Measurements from ENCODE around the gene RPL41.

Gene RPL41

DNA sequence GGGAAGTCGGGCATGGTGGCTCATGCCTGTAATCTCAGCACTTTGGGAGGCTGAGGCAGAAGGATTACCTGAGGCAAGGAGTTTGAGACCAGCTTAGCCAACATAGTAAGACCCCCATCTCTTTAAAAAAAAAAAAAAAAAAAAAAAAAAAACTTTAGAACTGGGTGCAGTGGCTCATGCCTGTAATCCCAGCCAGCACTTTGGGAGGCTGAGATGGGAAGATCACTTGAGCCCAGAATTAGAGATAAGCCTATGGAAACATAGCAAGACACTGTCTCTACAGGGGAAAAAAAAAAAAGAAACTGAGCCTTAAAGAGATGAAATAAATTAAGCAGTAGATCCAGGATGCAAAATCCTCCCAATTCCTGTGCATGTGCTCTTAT, 13.8 kb upstream of the RPL41 start:
- TF ChIP-seq CREB1 (IDR thresholded peaks at IDR 0.05; ENCODE audit: low read depth): no peak
- no peak for TF ChIP-seq YY1 (IDR thresholded peaks at IDR 0.05; ENCODE audit: low read depth)
- no peak for TF ChIP-seq EGR1 (IDR thresholded peaks at IDR 0.05)
- no peak for TF ChIP-seq MAX (IDR thresholded peaks at IDR 0.05)
- TF ChIP-seq NFIC (IDR thresholded peaks at IDR 0.05): no peak
- no peak for TF ChIP-seq CEBPB (IDR thresholded peaks at IDR 0.05)
- no peak for TF ChIP-seq TCF12 (IDR thresholded peaks at IDR 0.05; ENCODE audit: low read depth)
- TF ChIP-seq EP300 (IDR thresholded peaks at IDR 0.05; ENCODE audit: borderline replicate concordance): no peak
- no peak for TF ChIP-seq RAD21 (IDR thresholded peaks at IDR 0.05; ENCODE audit: low read depth)
- TF ChIP-seq TEAD4 (IDR thresholded peaks at IDR 0.05): no peak
- no peak for TF ChIP-seq USF1 (IDR thresholded peaks at IDR 0.05)
- TF ChIP-seq ZBTB7A (IDR thresholded peaks at IDR 0.05; ENCODE audit: low read depth): no peak
- TF ChIP-seq FOXM1 (IDR thresholded peaks at IDR 0.05; ENCODE audit: borderline replicate concordance, low read depth): no peak
- no peak for TF ChIP-seq TAF1 (IDR thresholded peaks at IDR 0.05; ENCODE audit: low read depth)

GRCh38 chr12:56103066-56103711, 13.2 kb upstream of the RPL41 start:
- TF ChIP-seq RAD21 (IDR thresholded peaks at IDR 0.05; ENCODE audit: low read depth) (no peak), CEBPB (IDR thresholded peaks at IDR 0.05) (no peak), ZBTB7A (IDR thresholded peaks at IDR 0.05; ENCODE audit: low read depth) (no peak), REST (IDR thresholded peaks at IDR 0.05; ENCODE audit: low read depth) (no peak), CREB1 (IDR thresholded peaks at IDR 0.05; ENCODE audit: low read depth) (no peak), TCF12 (IDR thresholded peaks at IDR 0.05; ENCODE audit: low read depth) (no peak), USF1 (IDR thresholded peaks at IDR 0.05) (no peak), MAX (IDR thresholded peaks at IDR 0.05) (no peak), EGR1 (IDR thresholded peaks at IDR 0.05) (no peak), TEAD4 (IDR thresholded peaks at IDR 0.05) (no peak), TAF1 (IDR thresholded peaks at IDR 0.05; ENCODE audit: low read depth) (no peak), FOXM1 (IDR thresholded peaks at IDR 0.05; ENCODE audit: borderline replicate concordance, low read depth) (no peak)

GRCh38 chr12:56103823-56104108, 12.7 kb upstream of the RPL41 start:
- peak; percentile 60; the same call in 1 of the 2 replicates for TF ChIP-seq EP300 (IDR thresholded peaks at IDR 0.05; ENCODE audit: borderline replicate concordance)
- 0 out of 2 replicates have a peak, but pooled peaks have one; percentile 2 for TF ChIP-seq RAD21 (IDR thresholded peaks at IDR 0.05; ENCODE audit: low read depth)
- peak; percentile 40; the same call in 1 of the 2 replicates for TF ChIP-seq YY1 (IDR thresholded peaks at IDR 0.05; ENCODE audit: low read depth)
- TF ChIP-seq EGR1 (IDR thresholded peaks at IDR 0.05): no peak
- TF ChIP-seq CREB1 (IDR thresholded peaks at IDR 0.05; ENCODE audit: low read depth): no peak; the same call in 1 of the 2 replicates
- TF ChIP-seq NFIC (IDR thresholded peaks at IDR 0.05): no peak

DNA sequence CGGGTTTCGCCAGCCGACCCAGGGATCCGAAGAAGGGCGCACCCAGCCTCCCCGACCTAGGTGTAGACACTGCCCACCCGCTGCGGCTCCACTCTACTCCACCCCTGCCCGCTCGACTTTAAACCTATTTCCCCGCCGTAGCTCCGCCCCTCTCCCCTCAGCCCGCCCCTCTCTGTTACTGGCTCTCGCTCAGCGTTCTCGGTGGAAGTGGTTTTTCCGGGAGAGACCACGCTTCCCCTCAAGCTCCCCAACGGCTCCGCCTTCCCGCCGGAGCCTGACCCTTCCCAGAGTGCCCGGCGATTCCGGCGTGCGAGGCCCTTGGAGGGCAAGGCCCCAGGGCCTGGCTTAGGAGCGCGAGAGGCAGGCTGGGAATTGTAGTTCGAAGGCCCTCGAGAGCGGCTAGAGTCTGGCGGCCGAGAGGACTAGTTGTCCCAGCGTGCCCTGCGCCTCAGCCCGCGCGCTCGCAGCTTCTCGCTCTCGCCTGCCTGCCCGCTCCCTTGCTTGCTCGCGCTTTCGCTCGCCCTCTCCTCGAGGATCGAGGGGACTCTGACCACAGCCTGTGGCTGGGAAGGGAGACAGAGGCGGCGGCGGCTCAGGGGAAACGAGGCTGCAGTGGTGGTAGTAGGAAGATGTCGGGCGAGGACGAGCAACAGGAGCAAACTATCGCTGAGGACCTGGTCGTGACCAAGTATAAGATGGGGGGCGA, 12.2 kb upstream of the RPL41 start, which contains the start of gene PA2G4:
PA2G4 (plus strand) TSS at position 451 of the 706 bp plus-strand sequence; CDS start at position 630, 179 bp downstream.
- TF ChIP-seq USF1 (IDR thresholded peaks at IDR 0.05) (no peak; the same call in 1 of the 2 replicates), TCF12 (IDR thresholded peaks at IDR 0.05; ENCODE audit: low read depth) (peak; percentile 46), CREB1 (IDR thresholded peaks at IDR 0.05; ENCODE audit: low read depth) (peak; percentile 38; the same call in 1 of the 2 replicates), MAX (IDR thresholded peaks at IDR 0.05) (peak; percentile 97), TAF1 (IDR thresholded peaks at IDR 0.05; ENCODE audit: low read depth) (peak; percentile 87), NFIC (IDR thresholded peaks at IDR 0.05) (peak; percentile 6; the same call in 1 of the 2 replicates), EP300 (IDR thresholded peaks at IDR 0.05; ENCODE audit: borderline replicate concordance) (no peak; the same call in 1 of the 2 replicates), TEAD4 (IDR thresholded peaks at IDR 0.05) (peak; percentile 5; the same call in 1 of the 2 replicates), EGR1 (IDR thresholded peaks at IDR 0.05) (no peak), CEBPB (IDR thresholded peaks at IDR 0.05) (no peak), RAD21 (IDR thresholded peaks at IDR 0.05; ENCODE audit: low read depth) (peak; percentile 21; the same call in 1 of the 2 replicates), REST (IDR thresholded peaks at IDR 0.05; ENCODE audit: low read depth) (no peak), FOXM1 (IDR thresholded peaks at IDR 0.05; ENCODE audit: borderline replicate concordance, low read depth) (no peak), YY1 (IDR thresholded peaks at IDR 0.05; ENCODE audit: low read depth) (peak; percentile 68), ZBTB7A (IDR thresholded peaks at IDR 0.05; ENCODE audit: low read depth) (no peak; the same call in 1 of the 2 replicates)
